ENCODE results near the gene AIFM3.

GRCh38 chr22:20928573-20928967, 38.5 kb upstream of the AIFM3 start:
- TF ChIP-seq CTCF (IDR thresholded peaks at IDR 0.05) = no peak
- TF ChIP-seq POLR2A (IDR thresholded peaks at IDR 0.05) = no peak
